Keratinocyte (primary cell): ENCODE results near the gene DLG2. TPM values are rescaled to one million over a fixed set of nuclear protein-coding genes. Genes with fewer than 3 reads are reported as not detected.

Experiments
- DNase-seq: peaks from one replicate; pipeline ENCODE4 v3.0.0-alpha.2; 2011; ENCODE audit warnings: low read depth, missing footprints, low spot score
- FAIRE-seq: peaks from 2 replicates; lab custom pipeline; 2011; peaks lifted over from hg19 to GRCh38; lab: Jason Lieb, UNC
- H2AFZ ChIP-seq: 2 replicates; pipeline ENCODE4 v1.6.0; 2012; ENCODE audit warnings: low read length, control low read depth, inconsistent platforms; ENCODE audit not compliant: control insufficient read depth
- H3K27ac ChIP-seq: 2 replicates; pipeline ENCODE4 v1.5.1; 2011; ENCODE audit warnings: low read length; ENCODE audit not compliant: control insufficient read depth, insufficient read depth
- H3K27me3 ChIP-seq: 3 replicates; pipeline ENCODE4 v1.6.0; 2011; ENCODE audit warnings: low read length; ENCODE audit not compliant: control insufficient read depth, insufficient read depth; ENCODE audit errors: extremely low read depth
- H3K36me3 ChIP-seq, 2 experiments: 2 replicates in 1 of 2; 3 replicates in 1 of 2; pipeline ENCODE4 v1.5.1; 2011; ENCODE audit warnings: low read length in 2 of 2, mild to moderate bottlenecking in 1 of 2; ENCODE audit not compliant: control insufficient read depth in 2 of 2, insufficient read depth in 2 of 2; ENCODE audit errors: extremely low read depth in 1 of 2
- H3K4me1 ChIP-seq: 3 replicates; pipeline ENCODE4 v1.5.1; 2011; ENCODE audit warnings: low read length; ENCODE audit not compliant: control insufficient read depth, insufficient read depth; ENCODE audit errors: extremely low read depth
- H3K4me2 ChIP-seq: 3 replicates; pipeline ENCODE4 v1.6.0; 2011; ENCODE audit warnings: low read depth, low read length; ENCODE audit not compliant: control insufficient read depth, insufficient read depth; ENCODE audit errors: extremely low read depth
- H3K4me3 ChIP-seq, 3 experiments: fragments of 200-600 bp in 1 of 3; sonication (generic) in 1 of 3; 2 replicates in 2 of 3; 3 replicates in 1 of 3; pipeline ENCODE4 v1.5.1; 2011 to 2016; ENCODE audit warnings: low read length in 3 of 3, mild to moderate bottlenecking in 3 of 3, control low read depth in 2 of 3, inconsistent platforms in 1 of 3, low read depth in 1 of 3, mixed read lengths in 1 of 3, mixed run types in 1 of 3, moderate library complexity in 1 of 3; ENCODE audit not compliant: control insufficient read depth in 2 of 3, insufficient read depth in 2 of 3; ENCODE audit errors: extremely low read depth in 1 of 3
- H3K79me2 ChIP-seq: 2 replicates; pipeline ENCODE4 v1.6.0; 2012; ENCODE audit warnings: low read length; ENCODE audit not compliant: control insufficient read depth, insufficient read depth
- H3K9ac ChIP-seq: 3 replicates; pipeline ENCODE4 v1.6.0; 2011; ENCODE audit warnings: low read length; ENCODE audit not compliant: control insufficient read depth, insufficient read depth; ENCODE audit errors: extremely low read depth
- H3K9me1 ChIP-seq: 3 replicates; pipeline ENCODE4 v1.6.0; 2011; ENCODE audit warnings: low read length; ENCODE audit not compliant: control insufficient read depth, insufficient read depth; ENCODE audit errors: extremely low read depth
- H3K9me3 ChIP-seq: 2 replicates; pipeline ENCODE4 v1.5.1; 2012; ENCODE audit warnings: low read depth, low read length; ENCODE audit not compliant: control insufficient read depth
- H4K20me1 ChIP-seq: 3 replicates; pipeline ENCODE4 v1.6.0; 2011; ENCODE audit warnings: low read length; ENCODE audit not compliant: control insufficient read depth, insufficient read depth; ENCODE audit errors: extremely low read depth
- EZH2 ChIP-seq: IDR thresholded peaks from one replicate; pipeline ENCODE4 v1.6.1; 2012; ENCODE audit warnings: inconsistent platforms, mild to moderate bottlenecking, low read length, moderate library complexity
- dilution Hi-C: fragments of 300-500 bp; cut with MboI; formaldehyde crosslinking; loops from one replicate; pipeline ENCODE4 v1.7.0; 2020; ENCODE audit warnings: low sequenced_read_pairs; ENCODE audit not compliant: extremely low pct_ligation_motif_present
- polyA plus RNA-seq, 5 experiments: library from polyadenylated mRNA; depleted of rRNA in 3 of 5; stranded (reverse) in 3 of 5; stranded (forward) in 1 of 5; unstranded in 1 of 5; fragments of >200 nt; gene quantifications; 1 replicate in 1 of 5; 2 replicates in 3 of 5; 3 replicates in 1 of 5; pipeline versions ENCODE4 v1.2.1 to v1.2.3, GENCODE V29; 2011 to 2012; ENCODE audit warnings: missing spikeins in 2 of 5, low read depth in 1 of 5, low replicate concordance in 1 of 5
- TF ChIP-seq, protein P1 (sequence below), 3 experiments: IDR thresholded peaks in 1 of 3; conservative IDR thresholded peaks in 1 of 3; optimal IDR thresholded peaks in 1 of 3; 2 replicates in 2 of 3; 3 replicates in 1 of 3; pipeline versions ENCODE3 to v1.5.1; 2011; ENCODE audit warnings: low read length in 3 of 3, mild to moderate bottlenecking in 3 of 3, moderate library complexity in 2 of 3, control low read depth in 1 of 3, inconsistent platforms in 1 of 3; ENCODE audit not compliant: insufficient read depth in 2 of 3; ENCODE audit errors: extremely low read depth in 1 of 3

DLG2 gene
- polyA plus RNA-seq, 1 donor (not counting 4 experiments of a cell fraction or from before 2014, with no cell fraction given) = 0.55 TPM

GRCh38 chr11:84899740-84900139 lies 727.4 kb downstream of the DLG2 start:
- no peak for DNase-seq

GRCh38 chr11:84899134-84899533 lies 728.0 kb downstream of the DLG2 start:
- H2AFZ ChIP-seq = no peak overlapping the region
- H3K4me2 ChIP-seq = no peak overlapping the region
- no peaks in the 10 kb centered on the region for H4K20me1 ChIP-seq
- DNase-seq (no peak), FAIRE-seq (no peak)
- H3K4me1 ChIP-seq = no peaks in the 10 kb centered on the region
- no peaks in the 10 kb centered on the region for H3K9me3 ChIP-seq
- no peak overlapping the region for H3K4me3 ChIP-seq
- no peak overlapping the region for H3K9ac ChIP-seq
- dilution Hi-C loops = no loop called here
- no peaks in the 10 kb centered on the region for H3K79me2 ChIP-seq
- no peak overlapping the region for H3K27ac ChIP-seq
- TF ChIP-seq EZH2 = no peak
- TF ChIP-seq, protein P1, sequence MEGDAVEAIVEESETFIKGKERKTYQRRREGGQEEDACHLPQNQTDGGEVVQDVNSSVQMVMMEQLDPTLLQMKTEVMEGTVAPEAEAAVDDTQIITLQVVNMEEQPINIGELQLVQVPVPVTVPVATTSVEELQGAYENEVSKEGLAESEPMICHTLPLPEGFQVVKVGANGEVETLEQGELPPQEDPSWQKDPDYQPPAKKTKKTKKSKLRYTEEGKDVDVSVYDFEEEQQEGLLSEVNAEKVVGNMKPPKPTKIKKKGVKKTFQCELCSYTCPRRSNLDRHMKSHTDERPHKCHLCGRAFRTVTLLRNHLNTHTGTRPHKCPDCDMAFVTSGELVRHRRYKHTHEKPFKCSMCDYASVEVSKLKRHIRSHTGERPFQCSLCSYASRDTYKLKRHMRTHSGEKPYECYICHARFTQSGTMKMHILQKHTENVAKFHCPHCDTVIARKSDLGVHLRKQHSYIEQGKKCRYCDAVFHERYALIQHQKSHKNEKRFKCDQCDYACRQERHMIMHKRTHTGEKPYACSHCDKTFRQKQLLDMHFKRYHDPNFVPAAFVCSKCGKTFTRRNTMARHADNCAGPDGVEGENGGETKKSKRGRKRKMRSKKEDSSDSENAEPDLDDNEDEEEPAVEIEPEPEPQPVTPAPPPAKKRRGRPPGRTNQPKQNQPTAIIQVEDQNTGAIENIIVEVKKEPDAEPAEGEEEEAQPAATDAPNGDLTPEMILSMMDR (optimal IDR thresholded peaks at IDR 0.05 in 1 of 3, IDR thresholded peaks at IDR 0.05 in 1 of 3, conservative IDR thresholded peaks at IDR 0.05 in 1 of 3; ENCODE audit: extremely low read depth in 1 of 3, insufficient read depth in 2 of 3, low read length in 3 of 3) = no peak
- H3K9me1 ChIP-seq = no peaks in the 10 kb centered on the region
- H3K27me3 ChIP-seq = no peaks in the 10 kb centered on the region
- no peaks in the 10 kb centered on the region for H3K36me3 ChIP-seq

More at GRCh38 chr11:84899740-84900139, 727.4 kb downstream of the DLG2 start:
- H3K9me1 ChIP-seq = no peaks in the 10 kb centered on the region
- dilution Hi-C loops = no loop called here
- H3K4me3 ChIP-seq = no peak overlapping the region
- H3K4me2 ChIP-seq = no peak overlapping the region
- H4K20me1 ChIP-seq = no peaks in the 10 kb centered on the region
- H3K4me1 ChIP-seq = no peaks in the 10 kb centered on the region
- no peaks in the 10 kb centered on the region for H3K9me3 ChIP-seq
- no peak for FAIRE-seq
- H3K27ac ChIP-seq = no peak overlapping the region
- no peak overlapping the region for H2AFZ ChIP-seq
- no peaks in the 10 kb centered on the region for H3K27me3 ChIP-seq
- H3K36me3 ChIP-seq = no peaks in the 10 kb centered on the region
- no peak overlapping the region for H3K9ac ChIP-seq
- TF ChIP-seq, protein P1 (optimal IDR thresholded peaks at IDR 0.05 in 1 of 3, IDR thresholded peaks at IDR 0.05 in 1 of 3, conservative IDR thresholded peaks at IDR 0.05 in 1 of 3; ENCODE audit: extremely low read depth in 1 of 3, insufficient read depth in 2 of 3, low read length in 3 of 3) = peak in 1 of 3 experiments; percentile 22
- no peak for TF ChIP-seq EZH2
- no peaks in the 10 kb centered on the region for H3K79me2 ChIP-seq
